ENCODE results near the gene EXOSC2. TPM values are rescaled to one million over a fixed set of nuclear protein-coding genes. Genes with fewer than 3 reads are reported as not detected.

The EXOSC2 gene
- total RNA-seq, 2 experiments from 2014 or later, result 96.3 to 97.4 TPM

DNA sequence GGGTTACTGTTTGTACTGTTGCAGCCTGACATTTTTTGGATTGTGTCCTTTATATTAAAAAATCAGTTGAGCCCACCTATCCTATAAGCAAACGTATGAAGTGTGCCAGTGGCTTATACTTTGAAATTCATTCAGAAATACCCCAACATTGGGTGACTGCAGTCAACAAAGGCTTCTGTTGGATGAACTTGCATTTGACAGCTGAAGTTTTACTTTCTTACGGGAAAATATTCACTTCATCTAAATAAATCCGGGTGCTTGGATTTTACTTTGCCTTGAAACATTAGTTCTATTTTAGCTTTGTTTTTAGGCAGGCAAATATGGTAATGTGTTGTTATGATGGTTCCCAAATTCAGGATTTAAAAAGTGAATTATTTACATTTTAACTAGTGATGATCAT is 21.7 kb downstream of the EXOSC2 start:
- ChIA-PET CTCF (interaction anchor here (0.8 to 3.3 kb wide), 2 partner anchors 9 to 15 kb away, joined by 3 to 16 read pairs; no protein-coding TSS in a partner anchor), POLR2A (no interaction called here)

DNA sequence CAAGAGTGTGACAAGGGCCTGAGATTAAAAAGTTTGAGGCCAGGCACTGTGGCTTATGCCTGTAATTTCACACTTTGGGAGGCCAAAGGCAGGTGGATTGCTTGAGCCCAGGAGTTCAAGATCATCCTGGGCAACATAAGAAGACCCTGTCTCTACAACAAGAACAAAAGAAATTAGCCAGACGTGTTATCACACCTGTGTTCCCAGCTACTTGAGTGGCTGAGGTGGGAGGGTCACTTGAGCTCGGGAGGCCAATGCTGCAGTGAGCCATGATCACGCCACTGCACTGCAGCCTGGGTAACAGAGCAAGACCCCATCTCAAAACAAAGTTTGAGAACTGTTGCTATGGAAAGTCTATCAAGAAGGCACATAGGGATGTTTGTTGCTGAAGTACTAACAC is 25.0 kb downstream of the EXOSC2 start:
- POLR2A ChIA-PET, result no interaction called here

DNA sequence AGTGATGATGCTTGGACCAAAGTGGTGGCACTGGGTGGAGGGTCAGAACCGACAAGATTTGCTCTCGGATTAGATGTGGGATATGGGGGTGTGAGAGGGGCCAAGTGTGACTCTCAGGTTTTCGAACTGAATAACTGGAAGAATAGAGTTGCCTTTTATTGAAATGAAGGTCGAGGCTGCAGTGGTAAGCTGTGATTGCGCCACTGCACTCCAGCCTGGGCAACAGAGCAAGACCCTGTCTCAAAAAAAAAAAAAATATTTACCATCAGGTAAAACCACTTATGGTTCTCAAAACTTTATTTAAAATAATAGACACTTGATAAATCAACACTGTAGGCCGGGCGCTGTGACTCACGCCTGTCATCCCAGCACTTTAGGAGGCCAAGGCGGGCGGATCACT is 27.2 kb downstream of the EXOSC2 start:
- CTCF ChIA-PET, result no interaction called here
- POLR2A ChIA-PET, result no interaction called here

More for the DNA sequence above, 25.0 kb downstream of the EXOSC2 start:
- CTCF ChIA-PET, result no interaction called here

DNA sequence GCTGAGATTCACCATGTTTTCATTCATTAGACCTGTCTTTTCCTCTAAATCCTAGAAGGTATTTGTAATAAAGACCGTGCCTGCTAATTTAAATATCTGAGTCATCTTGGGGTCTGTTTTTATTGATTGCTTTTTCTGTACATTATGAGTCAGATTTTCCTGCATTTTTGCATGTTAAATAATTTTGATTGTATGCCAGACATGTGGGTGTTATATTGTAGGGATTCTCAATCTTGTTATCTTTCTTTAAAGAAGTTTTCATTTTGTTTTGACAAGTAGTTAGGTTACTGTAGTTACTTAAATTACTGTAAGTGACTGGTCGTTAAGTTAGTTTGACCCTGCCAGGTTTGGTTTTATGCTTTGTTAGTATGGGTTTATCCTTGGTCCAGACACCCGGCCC is 35.1 kb downstream of the EXOSC2 start:
- ChIA-PET CTCF (interaction anchor here (0.6 to 1.0 kb wide), 2 partner anchors 41 to 257 kb away, joined by 3 read pairs; no protein-coding TSS in a partner anchor), POLR2A (interaction anchor here (0.6 kb wide), 1 partner anchor 435 kb away, joined by 3 read pairs; no protein-coding TSS in a partner anchor)

DNA sequence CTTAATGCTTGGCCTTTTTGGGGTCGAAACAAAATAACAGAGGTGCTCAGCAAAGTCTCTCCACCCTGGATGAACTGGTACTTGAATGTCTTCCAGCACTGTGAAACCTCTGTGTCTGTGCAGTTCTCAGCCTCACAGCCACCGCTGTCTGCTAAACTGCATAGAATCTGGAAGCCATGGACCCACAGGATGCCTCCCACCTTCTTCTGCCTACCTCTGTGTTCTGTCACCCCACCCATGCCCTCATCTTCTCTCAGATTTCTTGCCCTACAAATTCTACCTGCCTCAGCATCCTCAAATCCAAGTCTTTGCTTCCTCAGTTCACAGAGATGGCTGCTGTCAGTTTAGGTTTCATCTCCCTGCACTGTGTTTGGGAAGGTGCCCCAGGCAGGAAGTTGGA is 35.6 kb downstream of the EXOSC2 start:
- CTCF ChIA-PET, result no interaction called here
- POLR2A ChIA-PET, result no interaction called here

DNA sequence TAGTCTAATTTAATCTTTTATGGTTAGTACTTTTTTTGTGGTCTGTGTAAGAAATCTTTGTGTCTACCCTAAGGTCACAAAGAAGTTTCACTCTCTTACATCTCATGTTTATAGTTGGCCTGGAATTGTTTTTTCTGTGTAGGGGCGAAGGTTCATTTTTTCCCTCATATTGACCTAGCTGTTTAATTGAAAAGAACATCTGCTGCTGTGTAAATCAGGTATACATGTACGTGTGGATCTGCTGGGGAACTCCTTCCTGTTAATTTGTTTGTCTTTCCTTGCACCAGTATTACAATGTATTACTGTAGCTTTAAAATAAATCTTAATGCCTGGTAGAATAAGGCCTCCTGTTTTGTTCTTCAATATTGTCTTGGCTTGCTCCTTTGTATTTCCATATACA is 37.8 kb downstream of the EXOSC2 start:
- ChIA-PET POLR2A (no interaction called here), CTCF (interaction anchor here (1.1 to 1.5 kb wide), 2 partner anchors 82 to 135 kb away, joined by 4 read pairs; no protein-coding TSS in a partner anchor)

DNA sequence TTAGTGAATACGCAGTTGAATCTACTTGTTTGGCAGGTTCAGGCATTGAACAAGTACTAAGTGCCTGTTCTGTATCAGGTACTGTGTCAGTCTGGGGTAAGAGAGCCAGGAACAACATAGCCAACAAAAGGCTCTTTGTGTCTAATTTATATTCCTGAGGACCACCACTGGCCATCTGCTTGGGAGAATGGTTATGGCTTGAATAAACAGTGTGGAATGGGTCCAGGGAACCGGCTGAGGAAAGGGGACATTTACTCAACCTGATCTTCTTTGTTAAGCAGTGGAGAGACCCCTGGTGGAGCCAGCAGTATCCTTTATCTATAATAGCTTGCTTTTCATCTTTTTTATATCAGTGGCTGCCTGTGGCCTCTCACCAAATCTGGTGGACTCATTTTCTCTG is 38.6 kb downstream of the EXOSC2 start:
- POLR2A ChIA-PET, result no interaction called here
- CTCF ChIA-PET, result interaction anchor here (0.6 to 1.5 kb wide), 3 partner anchors 20 to 134 kb away, joined by 3 to 4 read pairs (median 4); no protein-coding TSS in a partner anchor

DNA sequence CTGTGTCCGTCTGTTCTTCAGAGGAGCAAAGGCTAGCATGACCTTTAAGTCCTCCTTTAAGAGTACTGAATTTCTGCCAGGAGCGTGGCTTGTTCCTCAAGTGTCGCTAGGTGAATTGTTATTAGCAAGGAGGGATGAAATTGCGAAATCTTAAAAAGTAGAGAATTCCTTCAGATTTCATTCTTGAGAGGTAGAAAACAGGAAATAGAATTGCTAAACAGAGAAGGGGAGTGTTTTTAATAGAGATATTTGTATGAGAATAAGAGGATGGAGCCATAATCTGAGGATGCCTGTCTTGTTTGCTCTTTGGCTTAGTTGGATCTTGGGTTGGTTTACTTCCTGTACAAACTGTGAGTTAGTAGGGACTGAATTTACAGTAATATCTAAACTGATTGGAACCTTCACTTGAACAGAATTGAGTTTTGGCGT is 39.2 kb downstream of the EXOSC2 start:
- CTCF ChIA-PET, result no interaction called here

DNA sequence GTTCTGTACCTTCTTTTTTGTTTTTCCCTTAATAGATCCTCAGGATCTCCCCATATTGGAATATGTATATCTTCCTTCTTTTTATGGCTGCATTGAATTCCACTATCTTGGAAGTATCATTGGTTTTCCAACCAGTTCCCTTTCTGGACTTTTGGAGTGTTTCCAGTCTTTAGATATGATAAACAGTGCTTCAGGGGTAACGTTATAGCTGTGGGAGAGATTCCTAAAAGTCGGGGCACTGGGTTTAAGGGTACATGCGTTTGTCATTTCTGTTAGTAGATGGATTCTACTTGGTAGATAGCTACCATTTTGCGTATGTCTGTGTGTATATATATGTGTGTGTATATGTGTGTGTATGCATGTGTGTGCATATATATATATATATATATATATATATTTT is 42.0 kb downstream of the EXOSC2 start:
- ChIA-PET POLR2A (no interaction called here), CTCF (no interaction called here)

More for the DNA sequence above, 39.2 kb downstream of the EXOSC2 start:
- POLR2A ChIA-PET, result no interaction called here

DNA sequence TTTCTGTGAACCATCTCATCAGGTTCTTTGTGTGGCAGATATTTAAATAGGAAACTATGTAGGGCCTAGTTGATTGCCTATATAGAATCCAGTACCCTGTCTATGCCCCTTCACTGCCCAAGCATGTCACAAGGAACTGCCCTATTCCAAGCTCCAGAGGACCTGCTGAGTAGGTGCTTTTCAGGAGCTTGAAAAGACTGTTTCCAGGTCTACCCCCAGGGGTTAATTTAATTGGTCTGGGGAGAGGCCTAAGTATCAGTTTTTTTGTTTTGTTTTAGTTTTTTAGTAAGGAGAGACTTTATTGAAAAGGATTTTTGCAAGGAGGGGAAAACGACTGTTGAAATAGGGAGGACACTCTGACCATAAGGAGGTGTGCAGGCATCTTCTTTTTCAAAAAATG is 43.3 kb downstream of the EXOSC2 start:
- POLR2A ChIA-PET, result no interaction called here
- CTCF ChIA-PET, result no interaction called here

DNA sequence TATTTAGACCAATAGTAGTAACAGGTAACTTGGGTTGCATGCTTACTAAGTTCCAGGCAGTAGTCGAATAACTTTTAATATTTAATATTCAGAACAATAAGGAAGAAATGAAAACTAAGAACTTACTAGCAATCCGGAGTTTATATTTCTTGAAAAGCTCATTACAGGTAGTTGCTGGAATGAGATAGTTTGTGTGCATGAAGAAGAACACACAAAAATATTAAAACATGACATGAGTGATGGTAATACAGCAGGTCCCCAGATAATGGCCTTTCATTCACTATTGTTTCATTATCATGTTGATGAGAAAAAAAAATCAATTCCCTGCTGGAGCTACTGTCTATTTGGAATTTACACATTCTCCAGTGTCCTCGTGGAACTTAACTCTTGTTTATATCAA is 44.7 kb downstream of the EXOSC2 start:
- POLR2A ChIA-PET, result no interaction called here
- CTCF ChIA-PET, result no interaction called here

DNA sequence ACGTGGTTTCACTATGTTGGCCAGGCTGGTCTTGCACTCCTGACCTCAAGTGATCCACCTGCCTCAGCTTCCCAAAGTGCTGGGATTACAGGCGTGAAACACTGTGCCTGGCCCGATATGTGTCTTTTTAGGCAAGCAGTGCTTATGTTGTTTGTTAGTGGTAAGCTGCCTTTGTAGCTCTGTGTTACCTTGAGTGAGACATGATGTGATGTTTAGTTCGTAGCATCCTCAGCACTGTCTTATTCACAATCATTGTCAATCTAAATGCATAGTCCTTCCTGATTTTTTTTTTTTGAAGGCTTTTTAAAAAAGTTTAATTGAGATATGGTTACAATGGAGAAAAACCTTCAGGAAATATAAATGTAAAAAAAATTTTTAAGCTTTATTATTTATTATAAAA is 45.5 kb downstream of the EXOSC2 start:
- ChIA-PET POLR2A (no interaction called here), CTCF (no interaction called here)

DNA sequence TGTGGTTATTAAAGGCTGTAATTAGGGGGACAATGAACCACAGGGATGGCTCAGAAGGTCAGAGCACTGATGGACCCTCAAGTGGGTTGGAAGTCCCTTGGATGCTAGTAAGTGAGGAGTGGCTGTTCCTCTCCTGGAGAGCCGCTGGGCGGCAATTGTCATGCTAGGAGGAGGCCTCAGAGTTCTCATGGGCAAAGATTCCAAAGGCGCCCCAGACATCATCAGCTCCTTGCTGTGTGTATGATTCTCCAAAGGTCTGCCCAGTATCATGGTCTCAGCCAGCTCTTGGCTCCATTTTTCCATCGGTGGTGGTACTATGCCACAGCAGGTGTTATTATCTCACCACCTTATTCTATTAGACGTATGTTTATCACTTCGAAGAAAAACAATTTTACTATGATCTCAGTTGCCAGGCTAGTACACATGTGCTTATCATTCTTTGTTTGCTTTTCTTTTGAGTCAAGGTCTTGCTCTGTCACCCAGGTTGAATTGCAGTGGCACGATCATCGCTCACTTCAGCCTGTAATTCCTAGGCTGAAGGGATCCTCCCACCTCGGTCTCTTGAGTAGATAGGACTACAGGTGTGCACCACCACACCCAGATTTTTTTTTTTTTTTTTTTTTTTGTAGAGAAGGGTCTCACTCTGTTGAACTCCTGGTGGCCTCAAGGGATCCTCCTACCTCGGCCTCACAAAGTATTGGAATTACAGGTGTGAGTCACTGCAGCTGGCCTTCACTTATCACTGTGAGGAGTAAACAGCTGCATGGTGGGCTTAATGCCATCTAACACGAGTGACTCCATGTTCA is 46.8 kb downstream of the EXOSC2 start:
- CTCF ChIA-PET, result no interaction called here
- POLR2A ChIA-PET, result no interaction called here

DNA sequence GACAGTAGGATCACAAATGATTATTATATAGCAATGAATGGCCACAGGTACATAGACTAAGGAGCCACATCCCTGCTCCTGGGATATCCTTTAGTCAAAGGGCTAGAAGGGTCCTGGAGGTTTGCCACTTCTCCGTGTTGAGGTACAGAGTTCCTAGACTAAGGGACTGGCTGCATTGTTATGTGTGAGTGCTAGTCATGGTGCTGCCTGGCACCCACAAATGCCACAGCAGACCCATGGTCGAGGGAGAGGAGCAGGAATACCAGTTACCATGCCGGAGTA is 47.4 kb downstream of the EXOSC2 start:
- POLR2A ChIA-PET, result no interaction called here
- CTCF ChIA-PET, result no interaction called here

DNA sequence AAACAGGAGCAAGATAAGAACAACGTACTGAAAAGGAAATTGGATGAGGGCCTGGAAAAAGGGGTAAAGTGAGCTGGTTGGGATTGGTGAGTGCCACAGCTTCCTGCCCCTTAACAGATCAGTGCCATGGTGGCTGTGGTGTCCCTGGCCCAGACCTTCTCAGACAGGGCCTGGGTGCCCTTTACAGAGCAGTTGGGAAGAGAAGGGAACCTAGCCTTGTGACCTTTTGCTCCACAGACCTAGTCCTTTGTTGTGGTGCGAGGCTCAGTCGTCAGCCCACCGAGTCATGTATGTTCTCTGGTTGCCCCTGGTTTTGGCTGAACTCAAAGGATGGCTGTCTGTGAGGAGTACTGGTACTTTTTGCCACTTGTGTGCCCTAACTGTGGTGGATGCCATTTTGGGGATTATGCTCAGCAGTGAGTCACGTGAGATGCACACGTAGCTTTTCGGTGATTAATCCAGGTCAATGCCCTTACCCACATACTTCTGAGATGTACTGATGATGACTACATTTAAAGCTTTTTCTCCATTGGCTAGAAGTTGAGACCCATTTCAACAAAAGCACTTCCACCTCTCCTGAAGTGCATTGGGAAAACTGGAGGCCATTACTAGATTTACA is 48.4 kb downstream of the EXOSC2 start:
- ChIA-PET POLR2A (interaction anchor here (0.5 kb wide), 2 partner anchors 14 to 1403 kb away, joined by 4 to 5 read pairs; no protein-coding TSS in a partner anchor), CTCF (interaction anchor here (0.5 kb wide), 1 partner anchor 16 kb away, joined by 3 read pairs; no protein-coding TSS in a partner anchor)

DNA sequence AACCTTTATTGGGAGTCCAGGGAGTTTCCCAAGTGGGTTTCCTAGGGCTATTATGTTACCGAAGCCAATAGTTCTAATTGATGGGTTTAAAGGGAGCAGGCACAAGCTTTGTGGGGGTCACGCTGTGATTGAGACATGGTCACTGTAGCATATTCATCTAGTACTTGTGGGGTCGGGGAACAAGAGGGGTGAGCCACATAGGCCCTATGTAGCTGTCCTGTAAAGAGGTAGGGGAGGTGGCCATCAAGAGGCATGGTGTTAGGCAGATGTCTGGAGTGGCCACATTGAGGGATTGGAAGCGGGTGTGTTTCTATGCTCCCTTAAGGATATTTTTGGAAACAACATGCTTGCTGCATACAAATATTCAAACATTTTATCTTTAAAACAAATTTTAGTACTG is 50.1 kb downstream of the EXOSC2 start:
- CTCF ChIA-PET, result no interaction called here
- POLR2A ChIA-PET, result no interaction called here

DNA sequence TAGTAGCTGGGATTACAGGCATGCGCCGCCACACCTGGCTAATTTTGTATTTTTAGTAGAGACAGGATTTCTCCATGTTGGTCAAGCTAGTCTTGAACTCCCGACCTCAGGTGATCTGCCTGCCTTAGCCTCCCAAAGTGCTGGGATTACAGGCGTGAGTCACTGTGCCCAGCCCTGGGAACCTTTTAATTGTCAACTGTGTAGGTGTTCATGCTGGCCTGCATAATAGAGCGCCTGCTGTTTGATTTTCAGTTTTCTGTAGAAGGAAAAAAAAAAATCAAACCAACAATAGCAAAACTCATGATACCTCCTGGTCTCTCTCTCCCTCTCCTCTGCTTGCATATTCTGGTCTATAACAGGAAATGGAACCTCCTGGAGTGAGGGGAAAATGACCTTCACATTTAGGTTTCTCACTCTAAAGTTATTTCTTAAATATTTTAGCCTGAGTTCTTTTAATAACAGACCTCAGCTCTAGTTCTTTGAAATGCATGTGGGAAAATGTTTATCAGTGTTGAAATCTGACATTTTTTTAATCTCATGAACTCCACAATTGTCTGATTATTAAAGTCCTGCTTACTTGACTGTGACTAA is 51.7 kb downstream of the EXOSC2 start:
- CTCF ChIA-PET, result no interaction called here
- POLR2A ChIA-PET, result no interaction called here

DNA sequence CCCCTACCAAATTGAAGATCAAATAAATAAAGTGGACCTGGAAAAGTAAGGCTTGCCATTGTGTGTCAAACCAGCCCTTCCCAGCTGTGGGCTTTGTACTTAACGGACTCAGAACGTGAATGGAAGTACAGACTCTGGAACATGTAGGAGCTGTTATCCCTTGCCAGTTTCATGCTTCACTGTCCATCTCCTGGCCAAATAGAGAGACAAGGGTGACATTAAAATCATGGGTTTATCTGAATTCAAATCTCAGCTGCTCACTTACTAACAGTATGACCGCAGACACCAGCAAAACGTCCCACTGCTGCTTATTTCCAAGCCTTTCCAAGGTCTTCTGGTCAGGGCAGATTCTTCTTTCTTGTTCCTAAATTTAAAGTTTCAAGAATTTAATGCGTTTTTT is 52.2 kb downstream of the EXOSC2 start:
- ChIA-PET CTCF (no interaction called here), POLR2A (no interaction called here)

DNA sequence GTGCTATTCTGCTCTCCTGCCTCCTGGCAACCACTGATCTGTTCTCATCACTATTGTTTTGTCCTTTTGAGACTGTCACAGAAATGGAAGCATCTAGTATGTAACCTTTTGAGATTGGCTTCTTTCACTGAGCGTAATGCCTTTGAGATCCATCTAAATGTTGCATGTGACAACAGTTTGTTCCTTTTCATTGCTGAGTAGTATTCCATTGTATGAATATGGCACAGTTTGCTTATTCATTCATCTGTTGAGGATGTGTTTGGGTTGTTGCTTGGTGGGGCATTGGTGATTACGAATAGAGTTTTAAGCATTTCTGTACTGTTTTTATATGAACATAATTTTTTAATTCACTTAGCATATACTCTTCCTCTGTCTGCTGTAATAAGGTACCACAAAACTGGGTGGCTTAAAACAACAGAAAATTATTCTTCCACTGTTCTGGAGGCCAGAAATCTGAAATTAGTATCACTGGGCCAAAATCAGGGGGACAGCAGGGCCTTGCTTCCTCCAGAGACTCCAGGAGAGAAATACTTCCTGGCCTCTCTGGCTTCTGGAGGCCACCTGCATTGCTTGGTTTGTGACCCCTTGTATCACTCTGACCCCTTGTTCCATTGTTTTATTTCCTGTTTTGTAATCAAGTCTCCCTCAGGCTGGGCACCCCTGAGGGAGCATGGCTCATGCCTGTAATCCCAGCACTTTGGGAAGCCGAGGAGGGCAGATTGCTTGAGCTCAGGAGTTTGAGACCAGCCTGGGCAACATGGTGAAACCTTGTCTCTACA is 53.0 kb downstream of the EXOSC2 start:
- CTCF ChIA-PET, result no interaction called here
- POLR2A ChIA-PET, result no interaction called here

DNA sequence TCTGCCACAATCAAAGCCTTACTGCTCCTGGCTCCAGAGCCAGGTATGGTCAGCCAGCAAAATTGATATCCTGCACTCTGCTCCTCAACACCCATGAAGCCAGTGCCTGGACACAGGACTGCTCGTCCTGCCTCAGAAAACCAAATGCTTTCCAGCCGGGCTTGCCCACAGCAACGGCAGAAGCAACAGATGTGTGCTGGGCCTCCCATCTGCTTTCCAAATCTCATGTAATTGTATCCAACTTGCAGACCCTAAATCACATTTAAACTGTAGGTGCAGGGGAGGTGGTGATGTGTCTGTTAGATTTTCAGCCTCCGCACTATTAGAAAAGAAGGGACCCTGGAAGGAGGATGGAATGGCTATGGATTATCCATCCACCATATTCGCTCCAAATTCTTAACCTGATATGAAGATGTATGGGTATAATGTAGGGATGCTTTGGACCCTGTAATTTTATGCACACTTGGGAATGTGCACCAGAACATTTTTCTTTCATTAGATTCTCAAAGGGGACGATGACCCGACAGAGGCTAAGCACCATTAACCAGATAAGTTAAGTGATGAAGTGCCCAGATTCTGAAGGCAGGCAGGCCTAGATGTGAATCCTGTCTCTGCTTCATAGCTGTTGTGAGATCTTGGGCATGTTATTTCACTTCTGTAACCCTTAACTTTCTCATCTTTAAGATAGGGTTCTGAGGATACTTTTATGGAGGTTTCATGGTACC is 58.2 kb downstream of the EXOSC2 start:
- POLR2A ChIA-PET, result no interaction called here
- CTCF ChIA-PET, result interaction anchor here (0.7 to 1.0 kb wide), 2 partner anchors 20 to 80 kb away, joined by 3 to 4 read pairs; no protein-coding TSS in a partner anchor
